IMR-90 (cell line): ENCODE data around the gene GPC5. TPM values are rescaled to one million over a fixed set of nuclear protein-coding genes. Genes with fewer than 3 reads are reported as not detected.

Experiments used
- ATAC-seq: fragments of 200-7000 bp; cut with Tn5 transposase; 2 replicates; pipeline ENCODE4 v1.9.1; 2020; ENCODE audit warnings: low read depth, mild to moderate bottlenecking, moderate library complexity
- BruUV-seq: library from RNA; stranded (reverse); fragments of 400-500 nt; replicated peaks from 2 replicates; lab custom pipeline; 2021; lab: Mats Ljungman, UMichigan
- CTCF ChIA-PET: fragments of 300-600 bp; formaldehyde crosslinking; extraction: SDS; loops from one replicate; lab custom pipeline; 2021; ENCODE audit warnings: antibody characterized with exemption; lab: Yijun Ruan, JAX
- POLR2A ChIA-PET: fragments of 300-600 bp; sonication (Branson Sonifier 250); formaldehyde crosslinking; loops from one replicate; lab custom pipeline; 2022; ENCODE audit warnings: antibody characterized with exemption; ENCODE audit not compliant: unreplicated experiment; lab: Charles Lee
- DNase-seq: peaks from one replicate; pipeline ENCODE4 v3.0.0; 2013
- H2AFZ ChIP-seq: replicated peaks from 2 replicates; pipeline ENCODE3; 2013; ENCODE audit warnings: low read length, mild to moderate bottlenecking; ENCODE audit not compliant: poor library complexity
- H2AK5ac ChIP-seq: 2 replicates; pipeline ENCODE4 v1.6.1; 2013; ENCODE audit warnings: low read depth, low read length, inconsistent platforms
- H2AK9ac ChIP-seq: replicated peaks from 2 replicates; pipeline ENCODE3; 2013; ENCODE audit warnings: mild to moderate bottlenecking, low read depth, low read length, moderate library complexity; ENCODE audit not compliant: poor library complexity
- H2BK120ac ChIP-seq: 2 replicates; pipeline ENCODE4 v1.6.1; 2013; ENCODE audit warnings: low read depth, low read length, inconsistent platforms
- H2BK15ac ChIP-seq: 3 replicates; pipeline ENCODE4 v1.6.1; 2013; ENCODE audit warnings: low read depth, low read length, inconsistent platforms
- H2BK20ac ChIP-seq: 2 replicates; pipeline ENCODE4 v1.6.1; 2013; ENCODE audit warnings: low read depth, mild to moderate bottlenecking, inconsistent platforms, low read length, moderate library complexity
- H2BK5ac ChIP-seq: 2 replicates; pipeline ENCODE4 v1.6.1; 2013; ENCODE audit warnings: mild to moderate bottlenecking, low read depth, low read length, inconsistent platforms; ENCODE audit not compliant: poor library complexity, severe bottlenecking
- H3K14ac ChIP-seq: replicated peaks from 2 replicates; pipeline ENCODE4 v1.6.1; 2013; ENCODE audit warnings: low read depth, low read length, inconsistent platforms
- H3K18ac ChIP-seq: 2 replicates; pipeline ENCODE4 v1.6.1; 2013; ENCODE audit warnings: low read depth, low read length, control low read depth
- H3K23ac ChIP-seq: 2 replicates; pipeline ENCODE4 v1.6.1; 2013; ENCODE audit warnings: low read depth, low read length, inconsistent platforms
- H3K27ac ChIP-seq: 2 replicates; pipeline ENCODE4 v1.5.1; 2013; ENCODE audit warnings: mild to moderate bottlenecking, control low read depth, low read length; ENCODE audit not compliant: insufficient read depth
- H3K27me3 ChIP-seq: 2 replicates; pipeline ENCODE4 v1.6.1; 2013; ENCODE audit warnings: low read length; ENCODE audit not compliant: control insufficient read depth, insufficient read depth
- H3K36me3 ChIP-seq: 2 replicates; pipeline ENCODE4 v1.6.1; 2013; ENCODE audit warnings: low read length, mixed read lengths; ENCODE audit not compliant: control insufficient read depth, insufficient read depth
- H3K4ac ChIP-seq: 2 replicates; pipeline ENCODE4 v1.6.1; 2013; ENCODE audit warnings: low read depth, low read length, inconsistent platforms
- H3K4me1 ChIP-seq: 2 replicates; pipeline ENCODE4 v1.6.1; 2013; ENCODE audit warnings: low read length, mixed read lengths; ENCODE audit not compliant: control insufficient read depth, insufficient read depth
- H3K4me2 ChIP-seq: 2 replicates; pipeline ENCODE4 v1.6.1; 2013; ENCODE audit warnings: low read depth, mild to moderate bottlenecking, control low read depth, low read length, moderate library complexity
- H3K4me3 ChIP-seq: 2 replicates; pipeline ENCODE4 v1.5.1; 2013; ENCODE audit warnings: low read depth, mild to moderate bottlenecking, control low read depth, low read length, moderate library complexity; ENCODE audit not compliant: insufficient read depth
- H3K56ac ChIP-seq: 2 replicates; pipeline ENCODE4 v1.6.1; 2013; ENCODE audit warnings: low read length, inconsistent platforms; ENCODE audit not compliant: insufficient read depth; ENCODE audit errors: extremely low read depth
- H3K79me1 ChIP-seq, 2 experiments: 2 replicates each; pipeline ENCODE4 v1.6.1; 2013; ENCODE audit warnings: low read length in 2 of 2, inconsistent platforms in 1 of 2, low read depth in 1 of 2
- H3K9ac ChIP-seq: 2 replicates; pipeline ENCODE4 v1.6.1; 2013; ENCODE audit warnings: low read depth, low read length, control low read depth
- H3K9me1 ChIP-seq: 2 replicates; pipeline ENCODE4 v1.6.1; 2013; ENCODE audit warnings: low read length, inconsistent platforms; ENCODE audit not compliant: insufficient read depth
- H3K9me3 ChIP-seq: 2 replicates; pipeline ENCODE4 v1.6.1; 2013; ENCODE audit warnings: low read length; ENCODE audit not compliant: control insufficient read depth, insufficient read depth
- H4K20me1 ChIP-seq: 2 replicates; pipeline ENCODE4 v1.6.1; 2013; ENCODE audit warnings: low read length, inconsistent platforms; ENCODE audit not compliant: insufficient read depth
- H4K5ac ChIP-seq: 2 replicates; pipeline ENCODE4 v1.6.1; 2013; ENCODE audit warnings: mild to moderate bottlenecking, low read depth, low read length, control low read depth
- H4K8ac ChIP-seq, 2 experiments: 2 replicates each; pipeline ENCODE4 v1.6.1; 2013; ENCODE audit warnings: low read depth in 2 of 2, low read length in 2 of 2, control low read depth in 1 of 2, inconsistent platforms in 1 of 2
- H4K91ac ChIP-seq: 2 replicates; pipeline ENCODE4 v1.6.1; 2013; ENCODE audit warnings: low read depth, low read length, inconsistent platforms; ENCODE audit not compliant: insufficient read depth
- BHLHE40 ChIP-seq: fragments of 150-350 bp; IDR thresholded peaks from 2 replicates; pipeline ENCODE4 v1.6.1; 2016; ENCODE audit warnings: mild to moderate bottlenecking, low read depth, low read length
- CTCF ChIP-seq: conservative IDR thresholded peaks from 2 replicates; pipeline ENCODE4 v1.5.1; 2012; ENCODE audit warnings: mild to moderate bottlenecking, low read depth, low read length, improper control_type of control experiment
- ELK1 ChIP-seq: fragments of 150-350 bp; IDR thresholded peaks from 2 replicates; pipeline ENCODE4 v1.6.1; 2016; ENCODE audit warnings: low read depth, mild to moderate bottlenecking, low read length, moderate library complexity, borderline replicate concordance
- FOS ChIP-seq: fragments of 150-350 bp; IDR thresholded peaks from 2 replicates; pipeline ENCODE4 v1.6.1; 2016; ENCODE audit warnings: low read depth, low read length
- MAZ ChIP-seq: IDR thresholded peaks from 2 replicates; pipeline ENCODE4 v1.6.1; 2012; ENCODE audit warnings: low read depth, mild to moderate bottlenecking, low read length, improper control_type of control experiment, moderate library complexity, borderline replicate concordance
- RAD21 ChIP-seq: IDR thresholded peaks from 2 replicates; pipeline ENCODE4 v1.6.1; 2012; ENCODE audit warnings: low read length, improper control_type of control experiment
- RCOR1 ChIP-seq: IDR thresholded peaks from 2 replicates; pipeline ENCODE4 v1.6.1; 2012; ENCODE audit warnings: mild to moderate bottlenecking, low read length, improper control_type of control experiment; ENCODE audit not compliant: insufficient replicate concordance
- RFX5 ChIP-seq: IDR thresholded peaks from 2 replicates; pipeline ENCODE4 v1.8.0; 2012; ENCODE audit warnings: low read depth, mild to moderate bottlenecking, low read length, moderate library complexity
- USF2 ChIP-seq: fragments of 150-350 bp; IDR thresholded peaks from 2 replicates; pipeline ENCODE4 v1.6.1; 2017; ENCODE audit warnings: mild to moderate bottlenecking, antibody characterized with exemption, low read length, low read depth
- WGBS, 2 experiments: methylation state at CpG; one replicate each; pipeline versions ENCODE4 v1.1.5 to v1.1.7; 2013; ENCODE audit warnings: missing lambda C conversion rate in 2 of 2; ENCODE audit not compliant: insufficient read length in 1 of 2; ENCODE audit errors: extremely low coverage in 2 of 2; 5-methylcytosine and 5-hydroxymethylcytosine counted together
- dilution Hi-C: fragments of 300-500 bp; cut with HindIII; formaldehyde crosslinking; loops from one replicate; pipeline ENCODE4 v1.14.3; 2018; ENCODE audit warnings: low sequenced_read_pairs; ENCODE audit not compliant: unreplicated experiment
- in situ Hi-C: fragments of 300-500 bp; cut with MboI; formaldehyde crosslinking; loops from 3 replicates; pipeline ENCODE4 v1.14.3; 2019; ENCODE audit warnings: low sequenced_read_pairs, inconsistent platforms, mixed read lengths
- intact Hi-C: fragments of 100-400 bp; cut with micrococcal nuclease; formaldehyde crosslinking; loops from 2 replicates; pipeline ENCODE4 v1.10.0; 2022
- polyA plus RNA-seq, 3 experiments: library from polyadenylated mRNA; depleted of rRNA; stranded (reverse); fragments of >200 nt; gene quantifications; 2 replicates each; pipeline ENCODE4 v1.2.3, GENCODE V29; 2012; ENCODE audit warnings: low replicate concordance in 1 of 3
- total RNA-seq: library from RNA; depleted of rRNA; stranded (reverse); fragments of >200 nt; gene quantifications from 2 replicates; pipeline ENCODE4 v1.2.3, GENCODE V29; 2012

GPC5 gene
- total and polyA plus RNA-seq, 2 of the 4 experiments (the other 2 are of a cell fraction): 0.94 to 1.8 TPM

- Histone ChIP-seq H2BK20ac (no peak overlapping the region), H4K5ac (no peak overlapping the region), H3K36me3 (no peaks in the 10 kb centered on the region), H2AK5ac (no peak overlapping the region), H3K9ac (no peak overlapping the region), H3K9me3 (0 out of 2 replicates have a peak, but pooled peaks cover 3% of the 10 kb centered on the region), H3K79me1 (no peaks in the 10 kb centered on the region), H4K20me1 (no peaks in the 10 kb centered on the region), H3K27me3 (no peaks in the 10 kb centered on the region), H3K4me2 (no peak overlapping the region), H3K4me3 (no peak overlapping the region), H3K4me1 (no peaks in the 10 kb centered on the region), H3K14ac (no peak overlapping the region), H3K4ac (no peak overlapping the region), H2AK9ac (no peak overlapping the region), H3K23ac (no peak overlapping the region), H2BK120ac (no peak overlapping the region), H4K8ac (no peak overlapping the region), H2BK15ac (no peak overlapping the region), H4K91ac (no peak overlapping the region), H3K27ac (no peak overlapping the region), H2AFZ (no peak overlapping the region), H3K9me1 (no peaks in the 10 kb centered on the region), H3K18ac (no peak overlapping the region), H2BK5ac (no peak overlapping the region), H3K56ac (no peak overlapping the region)
- peak; percentile 9 for DNase-seq
- CTCF ChIA-PET: no interaction called here
- POLR2A ChIA-PET: no interaction called here
- ATAC-seq: no peak
- dilution Hi-C loops: no loop called here
- 43% methylated on average over 1 of the region's 2 CpGs; no CpG with 5 or more reads in 1 of the 2 experiments for WGBS, 2 experiments
- BruUV-seq: no TSS peak
- intact Hi-C loops: no loop called here
- TF ChIP-seq RAD21 (no peak), FOS (no peak), CTCF (no peak), RFX5 (no peak), MAZ (no peak), ELK1 (no peak), BHLHE40 (no peak), RCOR1 (no peak), USF2 (no peak)
- in situ Hi-C loops: no loop called here
Observed at GRCh38 chr13:91546900-91547299, 148.5 kb downstream of the GPC5 start.
